ENCODE measurements around the gene HHLA2. TPM values are rescaled to one million over a fixed set of nuclear protein-coding genes. Genes with fewer than 3 reads are reported as not detected.

The HHLA2 gene
- total RNA-seq, 2 donors from 2014 or later, result 2.1 TPM; not detected in 1

DNA sequence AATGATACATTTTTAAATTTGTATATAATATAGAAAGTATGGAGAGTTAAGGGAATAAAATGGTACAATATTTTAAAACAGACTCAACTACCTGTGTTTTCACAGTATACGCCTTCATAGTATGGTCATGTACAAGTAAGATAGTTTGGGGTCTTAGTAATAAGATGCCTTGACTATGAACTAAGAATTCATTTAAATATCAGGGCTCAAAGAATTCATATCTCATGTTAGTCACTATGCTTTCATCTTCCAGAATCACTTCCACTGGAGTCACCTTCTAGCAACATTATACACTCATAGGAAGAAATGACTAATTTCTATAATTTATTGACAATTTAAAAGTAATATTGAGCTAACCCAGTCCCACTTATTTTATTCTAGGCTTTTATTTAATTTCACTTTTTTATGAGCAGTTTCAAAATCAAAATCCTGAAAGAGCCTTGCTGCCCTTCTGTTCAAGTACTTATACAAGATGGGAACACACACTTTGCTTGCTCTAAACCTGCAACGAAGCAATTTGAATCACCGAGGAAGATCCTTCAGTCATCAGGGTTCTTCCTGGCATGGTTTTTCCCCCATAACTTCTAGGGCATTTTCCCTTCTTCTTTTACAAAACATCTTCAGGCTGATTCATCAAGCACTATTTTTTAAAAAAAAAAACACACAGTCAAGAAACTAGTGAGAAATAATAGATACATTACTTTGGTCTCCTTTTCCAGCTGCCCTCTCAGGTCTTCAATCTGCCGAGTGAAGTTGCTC, 119.9 kb downstream of the HHLA2 start:
- no peaks in the 10 kb centered on the region for H3K36me3 ChIP-seq (replicated peaks in 1 of 2; ENCODE audit: insufficient read depth in 1 of 2, low read depth in 2 of 2)
- no peak overlapping the region for H3K4me3 ChIP-seq
- H3K4me1 ChIP-seq, result peaks cover 15% of the 10 kb centered on the region
- TF ChIP-seq, protein P1, sequence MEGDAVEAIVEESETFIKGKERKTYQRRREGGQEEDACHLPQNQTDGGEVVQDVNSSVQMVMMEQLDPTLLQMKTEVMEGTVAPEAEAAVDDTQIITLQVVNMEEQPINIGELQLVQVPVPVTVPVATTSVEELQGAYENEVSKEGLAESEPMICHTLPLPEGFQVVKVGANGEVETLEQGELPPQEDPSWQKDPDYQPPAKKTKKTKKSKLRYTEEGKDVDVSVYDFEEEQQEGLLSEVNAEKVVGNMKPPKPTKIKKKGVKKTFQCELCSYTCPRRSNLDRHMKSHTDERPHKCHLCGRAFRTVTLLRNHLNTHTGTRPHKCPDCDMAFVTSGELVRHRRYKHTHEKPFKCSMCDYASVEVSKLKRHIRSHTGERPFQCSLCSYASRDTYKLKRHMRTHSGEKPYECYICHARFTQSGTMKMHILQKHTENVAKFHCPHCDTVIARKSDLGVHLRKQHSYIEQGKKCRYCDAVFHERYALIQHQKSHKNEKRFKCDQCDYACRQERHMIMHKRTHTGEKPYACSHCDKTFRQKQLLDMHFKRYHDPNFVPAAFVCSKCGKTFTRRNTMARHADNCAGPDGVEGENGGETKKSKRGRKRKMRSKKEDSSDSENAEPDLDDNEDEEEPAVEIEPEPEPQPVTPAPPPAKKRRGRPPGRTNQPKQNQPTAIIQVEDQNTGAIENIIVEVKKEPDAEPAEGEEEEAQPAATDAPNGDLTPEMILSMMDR (IDR thresholded peaks at IDR 0.05), result no peak
- no peak for TF ChIP-seq POLR2A (IDR thresholded peaks at IDR 0.05)
- H3K27me3 ChIP-seq, result no peaks in the 10 kb centered on the region
- H3K27ac ChIP-seq, result no peak overlapping the region
- DNase-seq (no peak), ATAC-seq (no peak)
- H3K9me3 ChIP-seq, result no peaks in the 10 kb centered on the region
- intact Hi-C loops (cut with DNase I), result no loop called here
- 86 to 88% methylated on average over 4 of the region's 4 CpGs for WGBS, 2 donors

- H3K27me3 ChIP-seq, result no peaks in the 10 kb centered on the region
- no peaks in the 10 kb centered on the region for H3K36me3 ChIP-seq (replicated peaks in 1 of 2; ENCODE audit: insufficient read depth in 1 of 2, low read depth in 2 of 2)
- no peak overlapping the region for H3K4me3 ChIP-seq
- H3K9me3 ChIP-seq, result no peaks in the 10 kb centered on the region
- no peaks in the 10 kb centered on the region for H3K4me1 ChIP-seq
- WGBS, 2 donors, result 87 to 100% methylated on average over 2 of the region's 2 CpGs
- intact Hi-C loops (cut with DNase I), result no loop called here
- H3K27ac ChIP-seq, result no peak overlapping the region
- ATAC-seq (no peak), DNase-seq (no peak)
- TF ChIP-seq, protein P1 (IDR thresholded peaks at IDR 0.05), result no peak
- no peak for TF ChIP-seq POLR2A (IDR thresholded peaks at IDR 0.05)
Measured at GRCh38 chr3:108420926-108421325, 124.6 kb downstream of the HHLA2 start.

Other genes starting within 250 kb of the HHLA2 start
- gene CD47, start 205.5 kb upstream of the HHLA2 start, total RNA-seq, result 10 to 100 TPM; 34.3 to 51.1 TPM
- 10 to 100 TPM; 33.2 to 51.1 TPM for gene IFT57, start 74.1 kb upstream of the HHLA2 start, total RNA-seq
- not detected for gene MYH15, start 214.0 kb downstream of the HHLA2 start, total RNA-seq

All from body of pancreas (tissue), 4 donors.